Fibroblast of pulmonary artery (primary cell): ENCODE measurements around the gene DDX19B.
"Not testable (repeated sequence)": the region's sequence is repeated elsewhere in the genome, so short reads cannot be mapped to it uniquely, and the experiment has no call there.

ENCODE experiments used
- DNase-seq: peaks from one replicate; pipeline ENCODE4 v3.0.0-alpha.2; 2010; ENCODE audit warnings: low read depth
- H3K4me3 ChIP-seq: replicated peaks from 2 replicates; pipeline ENCODE4 v1.5.1; 2011; ENCODE audit warnings: low read depth, mild to moderate bottlenecking, control low read depth, low read length, moderate library complexity
- CTCF ChIP-seq: IDR thresholded peaks from 2 replicates; pipeline ENCODE4 v1.5.1; 2011; ENCODE audit warnings: mild to moderate bottlenecking, control low read depth, low read length, inconsistent platforms; ENCODE audit errors: missing control alignments

The DDX19B gene

GRCh38 chr16:70254180-70254964 is 44.6 kb upstream of the DDX19B start:
- DNase-seq = no peak
- no peak overlapping the region for H3K4me3 ChIP-seq
- no peak for TF ChIP-seq CTCF

GRCh38 chr16:70254965-70255286 is 44.1 kb upstream of the DDX19B start:
- no peak for TF ChIP-seq CTCF
- no peak for DNase-seq
- H3K4me3 ChIP-seq = no peak overlapping the region

GRCh38 chr16:70255574-70255973 is 43.4 kb upstream of the DDX19B start:
- H3K4me3 ChIP-seq = no peak overlapping the region
- DNase-seq = no peak
- no peak for TF ChIP-seq CTCF

- peak; percentile 25 for DNase-seq
- TF ChIP-seq CTCF = no peak
These were observed 41.6 kb upstream of the DDX19B start for GRCh38 chr16:70257391-70257790.

GRCh38 chr16:70258065-70258464 is 40.9 kb upstream of the DDX19B start:
- no peak for TF ChIP-seq CTCF
- H3K4me3 ChIP-seq = no peak overlapping the region
- DNase-seq = no peak

More at GRCh38 chr16:70257391-70257790, 41.6 kb upstream of the DDX19B start:
- no peak overlapping the region for H3K4me3 ChIP-seq

- no peak for DNase-seq
- TF ChIP-seq CTCF = no peak
- no peak overlapping the region for H3K4me3 ChIP-seq
These were observed 40.0 kb upstream of the DDX19B start for GRCh38 chr16:70258946-70259345.

GRCh38 chr16:70259903-70260302 is 39.1 kb upstream of the DDX19B start:
- not testable (repeated sequence) for DNase-seq, H3K4me3 ChIP-seq
